ENCODE data around the gene SMIM15.

The SMIM15 gene

GRCh38 chr5:61159070-61159469 is 3.2 kb downstream of the SMIM15 start:
- no peak for DNase-seq

- no peak for DNase-seq
These were observed 10.4 kb downstream of the SMIM15 start for GRCh38 chr5:61151893-61152292.

DNA sequence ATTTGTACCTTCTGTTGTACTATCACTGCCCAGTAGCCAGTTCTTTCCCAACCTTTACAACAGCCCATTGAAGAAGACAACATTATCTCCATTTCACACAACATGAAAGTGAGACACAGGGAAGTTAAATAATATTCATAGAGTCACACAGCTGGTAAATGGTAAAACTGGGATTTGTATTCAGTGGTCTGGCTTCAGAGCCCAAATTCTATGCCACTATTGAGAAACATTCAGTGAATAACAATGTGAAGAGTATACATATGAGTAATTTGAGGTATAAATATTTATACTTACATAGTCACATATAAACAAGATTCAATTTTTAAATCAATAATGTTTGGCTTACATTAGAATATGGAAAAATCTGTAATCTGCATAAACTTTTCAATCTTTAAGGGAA is 13.8 kb downstream of the SMIM15 start:
- DNase-seq: no peak

DNA sequence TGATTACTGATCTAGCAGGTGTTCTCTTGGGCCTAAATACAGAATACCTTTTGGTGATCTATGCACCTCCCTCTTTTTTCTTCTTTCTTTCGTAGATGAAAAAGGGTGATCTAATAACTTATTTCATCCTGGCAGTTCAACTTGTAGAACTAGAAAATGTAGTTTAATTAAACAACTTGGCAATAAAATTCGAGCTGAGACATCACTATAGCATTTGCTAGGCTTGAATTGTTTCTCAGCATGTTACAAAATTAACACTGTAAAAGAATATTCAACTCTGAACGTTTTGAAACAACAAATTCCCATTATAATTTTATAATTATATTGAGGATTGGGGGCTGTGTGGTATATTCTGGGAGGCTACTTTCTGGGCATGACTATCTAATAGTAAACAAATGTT is 19.5 kb downstream of the SMIM15 start:
- no peak for DNase-seq

DNA sequence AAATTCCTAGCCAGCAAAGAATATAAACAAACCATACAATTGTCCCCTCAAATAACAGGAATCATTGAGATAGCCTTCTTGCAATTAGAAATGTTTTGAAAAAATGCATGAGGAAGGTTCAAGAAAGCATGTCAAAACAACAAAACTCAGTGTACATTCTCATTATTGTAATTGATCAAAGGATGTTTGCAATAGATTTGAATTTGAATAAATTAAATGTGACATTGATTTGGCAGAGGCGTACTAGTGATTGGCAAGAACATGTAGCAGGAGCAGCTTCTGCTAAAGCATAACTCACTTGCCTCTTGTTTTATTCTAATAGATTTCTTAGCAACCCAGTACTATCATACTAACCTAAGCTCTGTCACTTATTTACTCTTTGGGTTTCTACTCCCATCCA is 19.9 kb downstream of the SMIM15 start:
- no peak for DNase-seq

DNA sequence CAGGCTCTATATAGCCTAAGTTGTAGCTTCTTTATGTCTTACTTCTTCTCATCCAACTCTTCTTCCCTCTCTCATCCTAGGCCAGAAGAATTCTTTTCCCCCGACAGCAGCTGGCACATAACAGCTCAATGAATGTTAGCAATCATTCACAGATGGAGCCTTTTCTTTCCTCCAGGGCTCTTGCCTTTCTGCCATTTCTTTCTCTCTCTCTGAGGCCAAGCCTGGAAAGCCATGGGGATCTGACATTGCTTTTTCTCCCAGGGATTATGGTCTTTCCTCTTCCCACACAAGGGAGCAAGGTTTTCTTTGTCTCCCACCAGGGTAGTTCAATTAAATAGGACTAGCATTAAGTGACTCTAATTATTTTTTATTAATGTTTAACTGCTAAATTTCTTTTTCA is 20.5 kb downstream of the SMIM15 start:
- DNase-seq: no peak

GRCh38 chr5:61139931-61140330 is 22.3 kb downstream of the SMIM15 start:
- DNase-seq: no peak

DNA sequence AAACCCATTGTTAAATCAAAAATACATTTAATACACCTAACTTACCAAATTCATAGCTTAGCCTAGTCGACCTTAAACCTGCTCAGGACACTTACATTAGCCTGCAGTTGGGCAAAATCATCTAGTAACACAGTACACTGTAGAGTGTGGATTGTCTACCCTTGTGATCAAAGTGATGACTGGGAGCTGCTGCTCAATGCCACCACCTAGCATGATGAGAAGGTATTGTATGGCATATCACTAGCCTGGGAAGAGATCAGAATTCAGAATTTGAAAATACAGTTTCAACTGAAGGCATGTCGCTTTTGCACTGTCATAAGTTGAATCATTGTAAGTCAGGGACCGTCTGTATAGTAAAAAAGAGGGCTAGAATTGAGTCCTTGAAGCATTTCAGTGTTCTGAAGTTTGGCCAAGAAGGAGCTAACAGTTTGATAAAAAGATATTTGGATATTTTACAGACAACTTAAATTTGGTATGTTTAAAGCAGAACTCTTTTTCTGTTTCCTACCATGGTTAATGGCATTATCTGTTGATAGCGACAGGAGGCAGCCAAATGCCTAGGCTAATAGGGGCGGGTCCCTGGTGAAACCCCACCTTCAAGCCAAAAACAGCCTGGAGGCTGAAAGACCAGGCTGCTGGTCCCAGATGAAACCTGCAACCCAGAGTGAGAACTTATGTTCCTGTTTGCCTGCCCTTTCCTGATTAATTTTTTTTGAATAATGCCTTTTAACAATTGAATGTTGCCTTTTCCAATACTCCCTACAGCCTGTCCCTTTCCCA is 23.0 kb downstream of the SMIM15 start:
- no peak for DNase-seq

- DNase-seq: no peak
These were observed 24.4 kb downstream of the SMIM15 start for GRCh38 chr5:61137835-61138234.

- no peak for DNase-seq
These were observed 29.7 kb downstream of the SMIM15 start for GRCh38 chr5:61132559-61132958.

DNA sequence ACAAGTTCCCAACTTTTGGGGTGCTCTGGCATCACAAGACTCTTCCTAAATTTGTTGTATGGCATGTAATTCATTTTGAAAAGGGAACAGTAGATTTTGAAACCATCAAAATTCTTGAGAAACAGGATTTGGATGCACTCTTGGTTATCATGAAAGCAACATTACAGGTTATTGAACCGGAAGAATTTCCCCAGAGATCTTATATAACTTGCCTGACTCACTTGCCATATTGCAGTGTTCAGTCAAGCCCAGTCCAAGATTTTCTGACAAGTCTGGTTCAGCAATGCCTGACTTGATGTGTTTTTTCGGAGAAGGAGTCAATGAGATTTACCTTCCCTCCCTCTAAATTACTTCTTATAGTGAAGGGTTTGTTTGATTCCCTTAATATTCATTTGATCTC is 32.0 kb downstream of the SMIM15 start:
- DNase-seq: no peak

- DNase-seq: no peak
These were observed 39.1 kb downstream of the SMIM15 start for GRCh38 chr5:61123145-61123544.

DNA sequence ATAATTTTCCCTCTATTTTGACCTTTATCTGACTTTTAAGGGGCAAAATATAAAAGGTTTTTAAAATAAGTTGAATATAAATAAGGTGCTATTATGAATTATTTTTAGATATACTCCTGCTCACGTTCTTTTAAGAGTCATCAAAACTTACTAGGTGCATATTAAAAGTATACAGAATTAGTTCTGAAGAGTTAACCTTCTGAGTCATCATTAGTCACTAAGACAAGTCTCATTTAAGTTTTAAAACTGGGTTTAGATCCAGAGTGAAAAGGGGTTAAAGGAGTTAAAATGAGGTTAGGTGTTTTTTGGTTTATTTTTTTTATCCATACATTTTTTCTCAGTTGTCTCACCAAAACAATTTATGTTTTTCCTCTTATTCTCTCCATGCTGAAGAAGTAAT is 41.7 kb downstream of the SMIM15 start:
- no peak for DNase-seq

- DNase-seq: no peak
These were observed 43.2 kb downstream of the SMIM15 start for GRCh38 chr5:61119066-61119465.

DNA sequence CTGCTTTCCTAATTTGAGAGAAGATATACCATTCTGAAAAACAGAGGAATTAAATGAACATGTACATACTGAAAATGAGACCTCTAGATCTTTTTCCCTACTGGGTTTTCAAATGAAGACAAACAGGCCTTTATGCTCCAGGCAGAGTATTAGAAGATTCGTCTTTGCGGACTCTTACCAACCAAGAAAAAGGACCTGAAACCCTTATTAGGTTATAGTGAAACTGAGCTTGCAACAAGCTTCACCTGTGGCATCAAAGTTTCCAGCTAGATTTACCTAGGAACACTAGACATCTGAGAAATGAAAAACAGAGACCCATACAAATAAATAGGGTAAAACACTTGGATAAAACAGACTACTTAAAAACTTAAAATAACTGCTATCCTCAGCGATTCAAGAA is 46.3 kb downstream of the SMIM15 start:
- DNase-seq: no peak

DNA sequence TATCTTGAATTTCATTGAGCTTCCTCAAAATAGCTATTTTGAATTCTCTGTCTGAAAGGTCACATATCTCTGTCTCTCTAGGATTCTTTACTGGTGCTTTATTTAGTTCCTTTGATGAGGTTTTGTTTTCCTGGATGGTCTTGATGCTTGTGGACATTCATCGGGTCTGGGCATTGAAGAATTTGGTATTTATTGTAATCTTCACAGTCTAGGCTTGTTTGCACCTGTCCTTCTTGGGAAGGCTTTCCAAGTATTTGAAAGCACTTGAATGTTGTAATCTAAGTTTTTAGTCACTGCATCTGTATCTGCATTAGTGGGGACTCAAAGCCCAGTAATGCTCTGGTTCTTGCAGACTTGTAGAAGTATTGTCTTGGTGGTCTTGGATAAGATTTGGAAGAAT is 47.8 kb downstream of the SMIM15 start:
- DNase-seq: no peak
